HuH-7.5 (cell line): ENCODE results near the gene IRF2.

Source experiments
- DNase-seq: peaks from one replicate; pipeline ENCODE4 v3.0.0; 2011; ENCODE audit warnings: low spot score

IRF2 gene

GRCh38 chr4:184368290-184368689 lies 106.1 kb downstream of the IRF2 start:
- no peak for DNase-seq

- no peak for DNase-seq
Observed at GRCh38 chr4:184364100-184364921, 110.0 kb downstream of the IRF2 start.

- no peak for DNase-seq
Observed at GRCh38 chr4:184363258-184363657, 111.1 kb downstream of the IRF2 start.

GRCh38 chr4:184362396-184362795 lies 112.0 kb downstream of the IRF2 start:
- DNase-seq: no peak

GRCh38 chr4:184361443-184361842 lies 112.9 kb downstream of the IRF2 start:
- no peak for DNase-seq

- no peak for DNase-seq
Observed at GRCh38 chr4:184359888-184360287, 114.5 kb downstream of the IRF2 start.

GRCh38 chr4:184358521-184359232 lies 115.7 kb downstream of the IRF2 start:
- no peak for DNase-seq

- no peak for DNase-seq
Observed at GRCh38 chr4:184357772-184358171, 116.6 kb downstream of the IRF2 start.

- no peak for DNase-seq
Observed at GRCh38 chr4:184357165-184357564, 117.2 kb downstream of the IRF2 start.

- no peak for DNase-seq
Observed at GRCh38 chr4:184356366-184356765, 118.0 kb downstream of the IRF2 start.

GRCh38 chr4:184355857-184356256 lies 118.5 kb downstream of the IRF2 start:
- no peak for DNase-seq

GRCh38 chr4:184355111-184355604 lies 119.2 kb downstream of the IRF2 start:
- DNase-seq: no peak

- DNase-seq: no peak
Observed at GRCh38 chr4:184352891-184353290, 121.5 kb downstream of the IRF2 start.

- no peak for DNase-seq
Observed at GRCh38 chr4:184351560-184352451, 122.5 kb downstream of the IRF2 start.

- no peak for DNase-seq
Observed at GRCh38 chr4:184350964-184351363, 123.4 kb downstream of the IRF2 start.

GRCh38 chr4:184350213-184350817 lies 124.0 kb downstream of the IRF2 start:
- no peak for DNase-seq

- no peak for DNase-seq
Observed at GRCh38 chr4:184349283-184350039, 124.9 kb downstream of the IRF2 start.

GRCh38 chr4:184348311-184349233 lies 125.8 kb downstream of the IRF2 start:
- DNase-seq: peak; percentile 20

GRCh38 chr4:184347251-184348239 lies 126.8 kb downstream of the IRF2 start:
- no peak for DNase-seq
